Loucy (cell line): Measurements from ENCODE around the gene EFCAB9.

ENCODE experiments used
- CTCF ChIP-seq: fragments of 200-600 bp; sonication (generic); conservative IDR thresholded peaks from 2 replicates; pipeline ENCODE4 v1.5.1; 2014; ENCODE audit warnings: mild to moderate bottlenecking, antibody characterized with exemption, low read length
- EZH2phosphoT487 ChIP-seq: fragments of 200-600 bp; IDR thresholded peaks from 2 replicates; pipeline ENCODE4 v1.6.1; 2018; ENCODE audit warnings: antibody characterized with exemption, mild to moderate bottlenecking, moderate library complexity, borderline replicate concordance

- no peak for TF ChIP-seq CTCF
- no peak for TF ChIP-seq EZH2phosphoT487
These were observed 51.7 kb downstream of the EFCAB9 start for GRCh38 chr5:172245703-172246125.
